ENCODE data around the gene APP.
"Not testable (repeated sequence)": the region's sequence is repeated elsewhere in the genome, so short reads cannot be mapped to it uniquely, and the experiment has no call there.

Gene APP

DNA sequence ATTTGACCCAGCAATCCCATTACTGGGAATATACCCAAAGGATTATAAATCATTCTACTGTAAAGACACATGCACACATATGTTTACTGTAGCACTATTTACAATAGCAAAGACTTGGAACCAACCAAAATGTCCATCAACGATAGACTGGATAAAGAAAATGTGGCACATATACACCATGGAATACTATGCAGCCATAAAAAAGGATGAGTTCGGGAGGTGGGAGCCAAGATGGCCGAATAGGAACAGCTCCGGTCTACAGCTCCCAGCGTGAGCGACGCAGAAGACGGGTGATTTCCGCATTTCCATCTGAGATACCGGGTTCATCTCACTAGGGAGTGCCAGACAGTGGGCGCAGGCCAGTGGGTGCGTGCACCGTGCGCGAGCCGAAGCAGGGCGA lies 252.4 kb downstream of the APP start:
- WGBS, 2 experiments, result 94 to 96% methylated on average over 7 to 9 of the region's 17 CpGs
- not testable (repeated sequence) for H3K4me3 ChIP-seq (ENCODE audit: insufficient read depth, low read depth, low read length); H3K27ac ChIP-seq (ENCODE audit: insufficient read depth, low read depth, low read length, poor library complexity, severe bottlenecking); H3K4me1 ChIP-seq (ENCODE audit: control insufficient read depth, insufficient read depth, low read length); H3K9me3 ChIP-seq (ENCODE audit: control insufficient read depth, low read length); H3K36me3 ChIP-seq (ENCODE audit: control insufficient read depth, insufficient read depth, low read length); H3K27me3 ChIP-seq (ENCODE audit: control insufficient read depth, insufficient read depth, low read length, poor library complexity, severe bottlenecking)

DNA sequence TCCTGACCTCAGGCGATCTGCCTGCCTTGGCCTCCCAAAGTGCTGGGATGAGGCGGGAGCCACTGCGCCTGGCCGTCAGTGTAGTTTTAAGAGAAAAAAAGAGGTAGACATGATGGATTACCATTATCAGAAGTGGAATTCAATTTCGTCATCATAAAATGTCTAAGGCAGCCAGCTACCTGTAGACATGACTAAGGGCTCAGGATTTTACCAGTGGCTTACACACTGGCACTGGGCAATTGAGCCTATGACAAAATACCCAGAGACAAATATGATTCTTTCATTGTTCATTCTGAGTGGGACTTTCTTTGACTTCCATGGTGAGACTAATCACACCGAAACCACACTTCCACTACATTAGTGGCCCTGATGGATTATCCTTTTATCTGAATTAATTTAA lies 254.3 kb downstream of the APP start:
- H3K4me1 ChIP-seq (ENCODE audit: control insufficient read depth, insufficient read depth, low read length), result peaks cover 4% of the 10 kb centered on the region
- H3K4me3 ChIP-seq (ENCODE audit: insufficient read depth, low read depth, low read length), result no peak overlapping the region
- no peaks in the 10 kb centered on the region for H3K27me3 ChIP-seq (ENCODE audit: control insufficient read depth, insufficient read depth, low read length, poor library complexity, severe bottlenecking)
- no peak overlapping the region for H3K27ac ChIP-seq (ENCODE audit: insufficient read depth, low read depth, low read length, poor library complexity, severe bottlenecking)
- H3K9me3 ChIP-seq (ENCODE audit: control insufficient read depth, low read length), result no peaks in the 10 kb centered on the region
- WGBS, 2 experiments, result 88 to 94% methylated on average over 5 to 6 of the region's 6 CpGs
- H3K36me3 ChIP-seq (ENCODE audit: control insufficient read depth, insufficient read depth, low read length), result peaks cover 9% of the 10 kb centered on the region

DNA sequence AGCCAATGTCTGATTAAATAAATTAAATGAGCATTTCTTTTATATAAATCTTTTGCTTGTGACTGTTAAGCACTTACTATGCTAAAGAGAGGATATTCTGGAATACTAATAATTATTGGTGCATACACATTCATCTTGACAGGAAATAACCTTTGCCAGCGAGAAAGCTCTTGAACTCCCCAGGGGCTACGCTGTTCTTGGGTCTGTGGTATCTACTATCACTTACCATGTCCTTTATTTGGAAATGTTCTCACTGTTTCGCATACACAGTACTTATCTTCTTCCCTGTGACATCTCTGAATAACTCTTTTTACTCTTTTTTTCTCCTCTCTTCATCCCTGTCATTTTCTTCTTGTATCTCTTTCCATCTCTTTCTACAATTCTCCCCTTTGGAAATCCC lies 257.1 kb downstream of the APP start:
- H3K9me3 ChIP-seq (ENCODE audit: control insufficient read depth, low read length), result no peaks in the 10 kb centered on the region
- WGBS, 2 experiments, result 93 to 97% methylated on average over 3 of the region's 3 CpGs
- H3K36me3 ChIP-seq (ENCODE audit: control insufficient read depth, insufficient read depth, low read length), result peaks cover 9% of the 10 kb centered on the region
- peaks cover 4% of the 10 kb centered on the region for H3K4me1 ChIP-seq (ENCODE audit: control insufficient read depth, insufficient read depth, low read length)
- no peak overlapping the region for H3K4me3 ChIP-seq (ENCODE audit: insufficient read depth, low read depth, low read length)
- no peaks in the 10 kb centered on the region for H3K27me3 ChIP-seq (ENCODE audit: control insufficient read depth, insufficient read depth, low read length, poor library complexity, severe bottlenecking)
- no peak overlapping the region for H3K27ac ChIP-seq (ENCODE audit: insufficient read depth, low read depth, low read length, poor library complexity, severe bottlenecking)

DNA sequence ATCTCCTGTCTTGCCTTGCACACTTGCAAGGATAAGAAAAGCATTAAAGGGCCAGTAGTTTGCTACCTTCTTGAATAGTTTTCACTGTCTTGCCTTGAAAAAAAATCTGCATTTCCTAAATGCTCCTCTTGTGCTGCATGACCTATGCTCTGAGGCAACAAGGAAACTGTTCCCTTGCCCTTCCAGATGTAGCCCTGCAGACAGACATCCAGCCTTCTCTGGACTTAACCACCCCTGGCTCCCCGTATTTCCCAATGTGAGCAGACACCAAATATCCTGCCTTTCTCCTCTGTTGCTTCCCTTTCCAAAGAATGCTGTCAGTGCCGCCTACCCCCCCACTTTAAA lies 258.2 kb downstream of the APP start:
- Histone ChIP-seq H3K4me3 (ENCODE audit: insufficient read depth, low read depth, low read length) (no peak overlapping the region), H3K4me1 (ENCODE audit: control insufficient read depth, insufficient read depth, low read length) (peaks cover 4% of the 10 kb centered on the region), H3K27ac (ENCODE audit: insufficient read depth, low read depth, low read length, poor library complexity, severe bottlenecking) (no peak overlapping the region), H3K27me3 (ENCODE audit: control insufficient read depth, insufficient read depth, low read length, poor library complexity, severe bottlenecking) (no peaks in the 10 kb centered on the region), H3K9me3 (ENCODE audit: control insufficient read depth, low read length) (no peaks in the 10 kb centered on the region), H3K36me3 (ENCODE audit: control insufficient read depth, insufficient read depth, low read length) (peaks cover 9% of the 10 kb centered on the region)
- 87 to 95% methylated on average over 2 of the region's 2 CpGs for WGBS, 2 experiments

DNA sequence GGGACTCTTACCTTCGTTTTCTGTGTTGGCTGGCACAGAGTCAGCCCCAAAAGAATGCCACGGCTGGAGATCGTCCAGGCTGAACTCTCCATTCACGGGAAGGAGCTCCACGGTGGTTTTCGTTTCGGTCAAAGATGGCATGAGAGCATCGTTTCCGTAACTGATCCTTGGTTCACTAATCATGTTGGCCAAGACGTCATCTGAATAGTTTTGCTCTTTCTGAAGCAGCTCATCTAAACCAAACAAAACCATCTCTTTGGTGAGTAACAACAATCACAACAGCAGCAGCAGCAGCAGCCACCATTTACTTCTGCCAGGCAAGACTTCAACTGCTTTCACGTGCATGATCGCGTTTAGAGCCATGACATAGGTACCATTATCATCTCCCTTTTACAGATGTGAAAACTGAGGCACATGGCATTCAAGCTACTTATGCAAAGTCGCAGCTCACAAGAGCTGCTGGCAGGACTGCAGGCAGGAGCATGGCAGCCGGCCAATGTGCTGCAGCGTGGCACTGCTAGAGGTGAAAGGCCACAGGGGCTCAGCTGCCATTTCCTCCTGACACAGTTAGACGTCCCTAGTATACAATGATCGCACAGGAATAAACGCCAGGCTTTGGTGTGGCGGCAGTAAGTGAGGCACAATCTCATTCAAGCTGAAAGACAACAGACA lies 258.7 kb downstream of the APP start:
- H3K9me3 ChIP-seq (ENCODE audit: control insufficient read depth, low read length), result no peaks in the 10 kb centered on the region
- H3K36me3 ChIP-seq (ENCODE audit: control insufficient read depth, insufficient read depth, low read length), result peaks cover 9% of the 10 kb centered on the region
- no peak overlapping the region for H3K27ac ChIP-seq (ENCODE audit: insufficient read depth, low read depth, low read length, poor library complexity, severe bottlenecking)
- H3K4me1 ChIP-seq (ENCODE audit: control insufficient read depth, insufficient read depth, low read length), result peaks cover 4% of the 10 kb centered on the region
- no peaks in the 10 kb centered on the region for H3K27me3 ChIP-seq (ENCODE audit: control insufficient read depth, insufficient read depth, low read length, poor library complexity, severe bottlenecking)
- WGBS, 2 experiments, result 95% methylated on average over 20 of the region's 20 CpGs
- no peak overlapping the region for H3K4me3 ChIP-seq (ENCODE audit: insufficient read depth, low read depth, low read length)

GRCh38 chr21:25910809-25911208 lies 259.8 kb downstream of the APP start:
- no peak overlapping the region for H3K27ac ChIP-seq (ENCODE audit: insufficient read depth, low read depth, low read length, poor library complexity, severe bottlenecking)
- no peak overlapping the region for H3K4me3 ChIP-seq (ENCODE audit: insufficient read depth, low read depth, low read length)
- H3K27me3 ChIP-seq (ENCODE audit: control insufficient read depth, insufficient read depth, low read length, poor library complexity, severe bottlenecking), result no peaks in the 10 kb centered on the region
- H3K9me3 ChIP-seq (ENCODE audit: control insufficient read depth, low read length), result no peaks in the 10 kb centered on the region
- peaks cover 7% of the 10 kb centered on the region for H3K4me1 ChIP-seq (ENCODE audit: control insufficient read depth, insufficient read depth, low read length)
- 83 to 100% methylated on average over 1 of the region's 1 CpG for WGBS, 2 experiments
- peaks cover 9% of the 10 kb centered on the region for H3K36me3 ChIP-seq (ENCODE audit: control insufficient read depth, insufficient read depth, low read length)

- Histone ChIP-seq H3K9me3 (ENCODE audit: control insufficient read depth, low read length) (no peaks in the 10 kb centered on the region), H3K27ac (ENCODE audit: insufficient read depth, low read depth, low read length, poor library complexity, severe bottlenecking) (no peak overlapping the region), H3K27me3 (ENCODE audit: control insufficient read depth, insufficient read depth, low read length, poor library complexity, severe bottlenecking) (no peaks in the 10 kb centered on the region), H3K4me1 (ENCODE audit: control insufficient read depth, insufficient read depth, low read length) (peaks cover 14% of the 10 kb centered on the region), H3K36me3 (ENCODE audit: control insufficient read depth, insufficient read depth, low read length) (peaks cover 9% of the 10 kb centered on the region), H3K4me3 (ENCODE audit: insufficient read depth, low read depth, low read length) (no peak overlapping the region)
- WGBS, 2 experiments, result 94 to 99% methylated on average over 5 of the region's 5 CpGs
Observed at GRCh38 chr21:25909341-25909740, 261.2 kb downstream of the APP start.

DNA sequence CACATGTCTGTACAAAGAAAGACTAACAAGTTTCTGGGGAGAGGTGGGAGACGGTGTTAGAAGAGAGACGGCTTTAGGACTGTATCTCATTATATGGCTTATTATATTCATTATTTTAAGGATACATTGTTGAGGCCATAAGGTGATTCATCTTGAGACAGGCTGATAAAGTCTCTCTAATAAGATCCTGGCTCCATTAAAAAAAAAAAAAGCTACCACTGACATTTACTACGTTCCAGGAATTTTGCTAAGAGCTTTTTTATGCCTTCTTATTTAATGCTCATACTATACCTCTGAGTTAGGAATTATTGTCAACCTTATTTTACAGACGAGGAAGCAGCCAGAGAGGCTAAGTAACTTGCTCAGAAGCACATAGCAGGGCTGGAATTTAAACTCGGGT lies 262.1 kb downstream of the APP start:
- WGBS, 2 experiments, result 97% methylated on average over 3 to 5 of the region's 5 CpGs
- H3K27ac ChIP-seq (ENCODE audit: insufficient read depth, low read depth, low read length, poor library complexity, severe bottlenecking), result no peak overlapping the region

GRCh38 chr21:25907573-25908275 lies 262.8 kb downstream of the APP start:
- Histone ChIP-seq H3K4me1 (ENCODE audit: control insufficient read depth, insufficient read depth, low read length) (peaks cover 14% of the 10 kb centered on the region), H3K36me3 (ENCODE audit: control insufficient read depth, insufficient read depth, low read length) (peaks cover 18% of the 10 kb centered on the region), H3K27me3 (ENCODE audit: control insufficient read depth, insufficient read depth, low read length, poor library complexity, severe bottlenecking) (no peaks in the 10 kb centered on the region), H3K9me3 (ENCODE audit: control insufficient read depth, low read length) (no peaks in the 10 kb centered on the region), H3K4me3 (ENCODE audit: insufficient read depth, low read depth, low read length) (no peak overlapping the region), H3K27ac (ENCODE audit: insufficient read depth, low read depth, low read length, poor library complexity, severe bottlenecking) (no peak overlapping the region)
- 63 to 82% methylated on average over 2 to 3 of the region's 3 CpGs for WGBS, 2 experiments

More for the DNA sequence above, 262.1 kb downstream of the APP start:
- Histone ChIP-seq H3K4me3 (ENCODE audit: insufficient read depth, low read depth, low read length) (no peak overlapping the region), H3K9me3 (ENCODE audit: control insufficient read depth, low read length) (no peaks in the 10 kb centered on the region), H3K4me1 (ENCODE audit: control insufficient read depth, insufficient read depth, low read length) (peaks cover 14% of the 10 kb centered on the region), H3K27me3 (ENCODE audit: control insufficient read depth, insufficient read depth, low read length, poor library complexity, severe bottlenecking) (no peaks in the 10 kb centered on the region), H3K36me3 (ENCODE audit: control insufficient read depth, insufficient read depth, low read length) (peaks cover 12% of the 10 kb centered on the region)

- Histone ChIP-seq H3K4me1 (ENCODE audit: control insufficient read depth, insufficient read depth, low read length) (peaks cover 14% of the 10 kb centered on the region), H3K27me3 (ENCODE audit: control insufficient read depth, insufficient read depth, low read length, poor library complexity, severe bottlenecking) (no peaks in the 10 kb centered on the region), H3K36me3 (ENCODE audit: control insufficient read depth, insufficient read depth, low read length) (peaks cover 11% of the 10 kb centered on the region), H3K4me3 (ENCODE audit: insufficient read depth, low read depth, low read length) (no peak overlapping the region), H3K9me3 (ENCODE audit: control insufficient read depth, low read length) (no peaks in the 10 kb centered on the region), H3K27ac (ENCODE audit: insufficient read depth, low read depth, low read length, poor library complexity, severe bottlenecking) (no peak overlapping the region)
- 94 to 95% methylated on average over 7 of the region's 7 CpGs for WGBS, 2 experiments
Observed at GRCh38 chr21:25906587-25906986, 264.0 kb downstream of the APP start.
